ENCODE measurements around the gene GRIN2B.

The GRIN2B gene

DNA sequence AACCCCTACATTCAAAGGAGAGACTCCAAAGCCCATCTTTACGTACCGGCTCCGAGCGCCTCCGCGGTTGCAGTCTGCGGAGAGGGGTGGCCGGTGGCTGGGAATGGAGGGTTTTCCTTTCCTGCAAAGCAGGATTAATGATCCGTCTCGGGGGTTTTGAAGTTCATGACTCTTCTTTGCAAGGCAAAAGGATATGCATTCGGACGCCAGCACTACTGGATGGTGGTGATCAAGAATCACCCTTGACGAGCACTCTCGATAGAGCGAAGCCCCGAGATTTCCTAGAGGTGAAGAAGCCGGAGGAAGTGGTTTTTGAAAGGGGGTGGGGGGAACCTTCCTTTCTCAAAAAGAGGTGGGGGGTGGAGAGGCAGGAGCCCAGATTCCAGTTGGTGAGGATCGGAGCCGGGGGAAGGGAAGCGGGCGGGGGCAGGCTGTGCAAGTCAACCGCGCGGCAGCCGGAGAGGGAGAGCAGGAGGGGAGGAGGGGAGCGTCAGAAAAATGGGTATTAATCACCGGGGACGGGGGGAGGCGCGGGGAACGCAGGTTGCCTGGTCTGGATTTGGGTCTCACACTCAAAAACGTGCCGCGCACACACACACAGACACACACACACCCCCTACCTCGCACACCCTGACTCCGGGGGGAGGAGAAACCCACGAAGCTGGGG, at the start of gene GRIN2B:
Gene GRIN2B, minus strand, starts transcription at position 307 of the 667 bp plus-strand sequence. CDS start 115,394 bp downstream, outside the sequence.
- Mint-ChIP-seq H3K9me3 (no peaks in the 10 kb centered on the region), H3K27ac (no peak within 1 kb of the TSS), H3K4me3 (peak within 1 kb of the TSS; percentile 33), H3K4me1 (peaks cover 11% of the 10 kb centered on the region), H3K27me3 (peaks cover 53% of the 10 kb centered on the region), H3K36me3 (peaks cover 2% of the 10 kb centered on the region)

DNA sequence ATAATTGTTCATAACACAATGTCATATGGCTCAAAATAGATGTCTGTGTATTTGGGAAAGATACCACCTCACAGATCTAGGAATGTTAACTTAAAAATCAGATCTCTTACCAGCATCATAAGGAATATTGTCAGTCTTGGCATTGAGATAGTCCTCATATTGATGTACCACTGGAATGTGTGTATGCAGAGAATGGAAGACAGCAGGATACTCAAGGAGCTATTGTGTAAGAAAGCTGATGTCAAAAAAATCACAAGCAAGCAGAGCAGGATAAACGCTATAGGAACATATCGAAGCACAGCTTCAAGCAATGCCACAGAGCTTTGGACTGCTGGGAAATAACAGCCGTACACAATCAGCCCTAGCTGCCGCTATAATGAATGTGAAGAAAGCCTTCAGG, 45.1 kb upstream of the GRIN2B start:
- Mint-ChIP-seq H3K4me3 (no peak overlapping the region), H3K27me3 (peaks cover 6% of the 10 kb centered on the region), H3K4me1 (no peaks in the 10 kb centered on the region), H3K27ac (no peak overlapping the region), H3K36me3 (no peaks in the 10 kb centered on the region), H3K9me3 (no peaks in the 10 kb centered on the region)

DNA sequence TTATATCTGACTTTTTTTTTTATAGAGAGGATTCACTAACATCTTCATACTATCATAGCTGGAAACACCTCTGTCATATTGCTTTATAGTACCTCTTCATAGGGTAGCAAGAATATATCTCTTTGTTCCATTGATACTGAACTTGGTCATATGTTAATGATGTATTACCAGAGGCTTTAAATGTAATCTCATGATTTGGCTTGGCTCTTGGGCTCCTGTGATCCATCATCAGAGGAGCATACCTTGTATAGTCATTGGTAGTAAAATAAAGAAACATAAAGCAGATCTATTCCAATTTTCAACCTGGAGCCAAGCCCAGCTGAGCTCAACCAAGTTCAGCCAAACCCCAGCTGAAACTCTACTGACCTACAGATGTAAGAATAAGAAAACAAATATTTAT, 43.2 kb upstream of the GRIN2B start:
- no peak overlapping the region for H3K27ac Mint-ChIP-seq
- H3K9me3 Mint-ChIP-seq, result no peaks in the 10 kb centered on the region
- H3K4me1 Mint-ChIP-seq, result no peaks in the 10 kb centered on the region
- no peak overlapping the region for H3K4me3 Mint-ChIP-seq
- peaks cover 5% of the 10 kb centered on the region for H3K27me3 Mint-ChIP-seq
- no peaks in the 10 kb centered on the region for H3K36me3 Mint-ChIP-seq

DNA sequence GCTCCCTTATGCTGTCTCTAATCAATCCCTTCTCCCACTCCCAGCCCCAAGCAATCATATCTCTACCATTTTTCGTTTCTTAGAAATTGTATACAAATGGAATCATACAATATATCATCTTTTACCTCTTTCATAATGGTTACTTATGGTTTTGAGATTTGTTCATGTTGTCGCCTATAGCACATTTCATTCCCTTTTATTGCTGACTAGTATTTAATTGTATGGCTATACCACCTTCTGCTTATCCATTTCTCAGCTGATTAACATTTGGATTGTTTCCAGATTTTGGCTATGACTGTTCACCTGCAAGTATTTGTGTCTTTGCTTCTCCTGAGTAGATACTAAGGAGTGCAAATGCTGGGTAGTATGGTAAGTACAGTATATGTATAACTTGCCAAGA, 36.7 kb upstream of the GRIN2B start:
- H3K9me3 Mint-ChIP-seq, result no peaks in the 10 kb centered on the region
- no peaks in the 10 kb centered on the region for H3K36me3 Mint-ChIP-seq
- H3K4me3 Mint-ChIP-seq, result no peak overlapping the region
- no peak overlapping the region for H3K27ac Mint-ChIP-seq
- H3K27me3 Mint-ChIP-seq, result peaks cover 1% of the 10 kb centered on the region
- H3K4me1 Mint-ChIP-seq, result no peaks in the 10 kb centered on the region

DNA sequence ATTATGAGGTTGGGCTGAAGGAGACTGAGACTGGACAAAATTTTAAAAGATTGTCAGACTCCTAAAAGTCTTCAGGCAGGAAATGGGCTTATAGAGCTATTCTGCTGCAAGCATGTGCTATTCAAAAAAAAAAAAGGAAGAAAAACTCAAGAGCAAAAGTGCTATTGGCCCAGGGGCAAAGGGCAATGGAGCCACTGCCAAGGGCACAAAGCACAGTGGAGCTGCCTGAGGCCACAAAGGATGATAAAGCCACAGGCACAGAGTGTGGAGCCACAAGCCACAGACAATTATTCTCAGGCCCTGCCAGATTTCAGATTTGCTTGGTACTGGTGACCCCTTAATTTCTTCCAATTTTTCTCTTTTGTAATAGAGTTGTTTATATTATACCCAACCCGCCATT, 29.6 kb upstream of the GRIN2B start:
- Mint-ChIP-seq H3K36me3 (no peaks in the 10 kb centered on the region), H3K4me3 (no peak overlapping the region), H3K9me3 (no peaks in the 10 kb centered on the region), H3K27me3 (peaks cover 9% of the 10 kb centered on the region), H3K4me1 (no peaks in the 10 kb centered on the region), H3K27ac (no peak overlapping the region)

DNA sequence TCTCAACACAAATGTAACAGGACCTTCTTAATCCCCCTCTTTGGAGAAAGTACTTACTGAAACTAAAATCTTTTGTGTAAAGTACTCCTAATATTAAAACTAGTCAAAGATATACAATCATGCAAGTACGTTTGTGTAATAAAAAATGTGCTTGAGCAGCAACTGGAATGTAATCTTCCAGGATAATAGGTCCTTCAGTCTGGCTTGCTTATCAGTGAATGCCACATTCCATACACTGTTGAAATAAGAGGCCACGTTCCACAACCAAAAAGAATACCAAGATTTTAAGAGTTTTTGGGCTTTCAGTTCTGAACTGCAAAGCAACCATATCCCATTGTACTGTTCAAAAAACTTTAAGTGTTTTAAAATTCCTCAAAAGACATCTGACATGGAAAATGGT, 26.2 kb upstream of the GRIN2B start:
- H3K9me3 Mint-ChIP-seq, result no peaks in the 10 kb centered on the region
- no peaks in the 10 kb centered on the region for H3K36me3 Mint-ChIP-seq
- no peak overlapping the region for H3K27ac Mint-ChIP-seq
- no peak overlapping the region for H3K4me3 Mint-ChIP-seq
- H3K4me1 Mint-ChIP-seq, result no peaks in the 10 kb centered on the region
- peaks cover 9% of the 10 kb centered on the region for H3K27me3 Mint-ChIP-seq

DNA sequence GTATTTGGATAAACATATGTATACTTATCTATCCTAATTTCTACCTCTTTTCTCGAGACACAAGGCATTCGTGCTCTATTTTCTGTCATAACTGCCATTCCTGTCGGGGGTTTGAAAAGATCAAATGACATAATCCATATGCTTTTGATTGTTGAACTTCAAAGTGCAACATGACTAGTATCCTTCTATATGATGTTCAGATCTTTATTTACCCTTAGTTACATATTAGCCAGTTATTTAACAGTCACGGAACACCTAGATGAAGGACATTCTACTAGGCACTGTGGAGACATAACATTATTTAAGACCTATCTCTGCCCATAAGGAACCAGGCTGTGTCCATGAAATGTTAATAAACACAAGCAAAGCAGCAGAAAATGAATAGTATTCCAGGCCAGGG, 11.2 kb upstream of the GRIN2B start:
- Mint-ChIP-seq H3K9me3 (no peaks in the 10 kb centered on the region), H3K4me1 (no peaks in the 10 kb centered on the region), H3K27ac (no peak overlapping the region), H3K4me3 (no peak overlapping the region), H3K27me3 (peaks cover 5% of the 10 kb centered on the region), H3K36me3 (no peaks in the 10 kb centered on the region)

DNA sequence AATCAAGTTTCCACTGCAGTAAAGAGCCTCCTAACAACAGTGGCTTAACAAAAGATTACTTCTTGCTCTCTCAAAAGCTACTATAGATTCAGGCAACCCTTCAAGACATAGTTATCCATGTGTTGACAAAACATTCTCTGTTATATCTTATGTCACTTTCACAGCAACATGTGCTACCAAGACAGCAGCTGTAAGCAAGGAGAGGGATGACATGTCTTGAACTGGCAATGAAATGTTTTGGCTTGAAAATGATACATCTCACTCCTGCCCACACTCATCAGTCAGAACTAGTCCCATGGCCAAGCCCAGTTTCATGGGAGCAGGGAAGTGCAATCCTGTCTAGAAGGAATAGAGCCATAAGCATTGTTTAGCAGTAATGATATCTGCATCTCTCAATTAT, 10.7 kb upstream of the GRIN2B start:
- no peak overlapping the region for H3K27ac Mint-ChIP-seq
- no peaks in the 10 kb centered on the region for H3K9me3 Mint-ChIP-seq
- no peak overlapping the region for H3K4me3 Mint-ChIP-seq
- peaks cover 5% of the 10 kb centered on the region for H3K27me3 Mint-ChIP-seq
- H3K4me1 Mint-ChIP-seq, result no peaks in the 10 kb centered on the region
- no peaks in the 10 kb centered on the region for H3K36me3 Mint-ChIP-seq

DNA sequence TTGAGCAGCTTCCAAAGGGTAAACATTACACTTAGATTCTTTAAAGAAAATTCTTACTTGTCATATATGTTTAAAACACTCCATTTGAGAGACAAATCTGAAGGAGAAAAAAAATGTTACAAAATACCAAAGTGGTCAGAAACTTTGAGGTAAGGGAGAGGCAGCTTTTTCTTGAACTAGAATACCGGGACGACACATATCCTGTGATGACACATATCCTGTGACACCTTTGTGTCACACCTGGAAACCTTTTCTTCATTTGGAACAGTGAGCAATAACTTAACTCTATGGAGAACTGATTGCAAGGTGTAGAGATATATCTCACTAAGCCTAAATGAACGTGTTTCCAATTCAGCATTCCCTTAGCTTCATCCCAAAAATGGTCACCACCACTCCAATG, 4.6 kb upstream of the GRIN2B start:
- Mint-ChIP-seq H3K36me3 (peaks cover 2% of the 10 kb centered on the region), H3K4me1 (peaks cover 4% of the 10 kb centered on the region), H3K27ac (no peak overlapping the region), H3K4me3 (no peak overlapping the region), H3K9me3 (no peaks in the 10 kb centered on the region), H3K27me3 (peaks cover 18% of the 10 kb centered on the region)

DNA sequence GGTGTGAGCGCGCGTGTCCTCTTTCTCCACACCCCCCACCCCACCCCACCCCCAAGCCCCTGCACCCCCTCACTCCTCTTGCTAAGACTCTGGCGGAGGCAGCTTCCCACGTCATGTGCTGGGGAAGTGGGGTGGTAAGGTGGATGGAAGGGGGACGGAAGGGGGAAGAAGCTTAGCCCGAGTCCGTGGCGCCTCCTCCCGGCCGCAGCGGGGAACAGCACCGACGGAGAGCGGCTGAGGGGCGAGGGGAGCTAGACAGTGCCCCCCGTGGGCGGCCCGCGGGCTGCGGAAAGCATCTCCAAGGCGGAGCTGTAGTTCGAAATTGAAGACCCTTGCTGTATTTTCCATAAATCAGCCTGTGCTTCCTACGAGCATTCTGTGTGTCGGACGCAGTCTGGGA, 588 bp upstream of the GRIN2B start:
- Mint-ChIP-seq H3K27ac (no peak overlapping the region), H3K4me3 (no peak overlapping the region), H3K9me3 (no peaks in the 10 kb centered on the region), H3K27me3 (peaks cover 50% of the 10 kb centered on the region), H3K36me3 (peaks cover 2% of the 10 kb centered on the region), H3K4me1 (peaks cover 11% of the 10 kb centered on the region)

DNA sequence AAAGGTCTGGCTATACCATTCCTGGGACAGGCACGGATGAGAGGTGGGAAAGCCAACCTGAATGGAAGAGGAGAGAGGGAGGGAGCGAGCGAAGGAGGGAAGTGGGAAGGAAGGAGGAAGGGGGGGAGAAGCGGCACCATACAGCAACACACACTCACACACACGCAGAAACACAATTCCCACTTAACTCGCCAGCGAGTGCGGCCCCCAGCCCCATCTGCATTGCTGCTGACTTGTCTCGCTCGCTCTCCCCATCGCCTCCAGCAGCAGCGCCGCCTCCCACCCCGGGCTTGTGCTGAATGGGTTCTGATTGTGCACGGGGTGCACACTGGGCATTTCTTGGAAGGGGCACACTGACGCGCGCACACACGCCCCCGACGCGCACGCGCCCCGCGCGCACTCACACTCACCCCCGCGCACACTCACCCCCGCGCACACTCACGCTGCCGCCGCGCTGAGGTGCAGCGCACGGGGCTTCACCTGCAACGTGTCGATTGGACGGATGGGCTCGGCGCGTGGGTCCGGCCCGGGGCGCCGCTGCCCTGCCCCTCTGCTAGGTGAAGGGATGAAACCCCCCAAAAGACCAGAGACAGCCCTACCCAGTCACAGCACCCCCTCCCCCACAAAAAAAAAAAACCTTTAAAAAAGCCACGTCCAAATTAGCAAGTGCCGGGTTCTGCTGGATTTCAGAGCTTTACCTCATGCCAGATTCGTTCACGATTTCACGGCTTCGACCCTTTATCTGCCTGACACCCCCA, 685 bp downstream of the GRIN2B start:
- Mint-ChIP-seq H3K9me3 (no peaks in the 10 kb centered on the region), H3K4me3 (peak overlapping the region; percentile 33), H3K27ac (no peak overlapping the region), H3K36me3 (peaks cover 2% of the 10 kb centered on the region), H3K4me1 (peaks cover 11% of the 10 kb centered on the region), H3K27me3 (peaks cover 53% of the 10 kb centered on the region)

DNA sequence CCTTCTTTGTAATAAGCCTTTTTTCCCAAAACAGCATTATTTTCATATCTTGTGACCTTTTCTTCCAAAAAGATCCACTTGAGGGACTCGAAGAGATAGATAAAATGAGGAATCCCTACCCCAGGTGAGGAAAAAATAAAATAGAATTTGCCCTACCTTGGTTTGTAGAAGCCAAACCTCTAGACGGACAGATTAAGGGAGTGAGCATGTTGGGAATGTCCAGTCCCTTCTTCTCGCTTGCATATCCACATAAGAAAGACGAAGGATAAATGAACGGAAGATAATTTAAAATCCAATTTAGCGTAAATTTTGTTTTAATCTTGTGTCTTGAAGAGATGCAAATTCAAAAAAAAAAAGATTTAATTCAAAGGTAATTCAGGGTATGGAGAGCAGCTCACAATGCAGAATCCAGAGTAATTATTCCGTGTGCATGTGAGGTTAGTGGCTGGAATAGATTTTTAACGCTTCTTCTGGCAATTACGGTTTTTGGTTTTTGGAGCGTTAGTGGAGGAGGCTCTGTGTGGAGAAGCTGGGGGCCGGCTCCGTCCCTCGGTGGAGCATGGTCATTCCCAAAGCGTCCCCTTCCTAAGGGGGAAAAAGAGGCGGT, 1.5 kb downstream of the GRIN2B start:
- H3K4me1 Mint-ChIP-seq, result peaks cover 11% of the 10 kb centered on the region
- peaks cover 55% of the 10 kb centered on the region for H3K27me3 Mint-ChIP-seq
- peaks cover 2% of the 10 kb centered on the region for H3K36me3 Mint-ChIP-seq
- no peaks in the 10 kb centered on the region for H3K9me3 Mint-ChIP-seq
- H3K27ac Mint-ChIP-seq, result no peak overlapping the region
- H3K4me3 Mint-ChIP-seq, result no peak overlapping the region

DNA sequence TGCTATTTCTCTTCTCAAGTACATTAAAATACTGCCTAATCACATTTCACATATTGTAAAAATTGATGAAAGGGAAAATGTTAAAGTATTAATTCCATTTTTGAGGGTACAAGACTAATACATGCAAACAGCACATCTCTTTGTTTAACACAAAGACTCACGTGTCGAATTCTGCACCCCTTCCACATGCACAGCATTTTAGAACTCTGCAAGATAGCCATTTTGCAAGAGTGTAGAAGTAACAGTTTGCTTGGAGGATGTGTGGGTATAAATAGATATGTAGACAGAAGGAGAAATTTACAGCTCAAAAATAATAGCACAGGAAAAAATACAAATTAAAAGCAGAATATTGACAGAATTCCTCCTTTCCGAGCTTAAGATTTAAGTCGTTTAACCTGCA, 2.5 kb downstream of the GRIN2B start:
- H3K27ac Mint-ChIP-seq, result no peak overlapping the region
- peaks cover 11% of the 10 kb centered on the region for H3K4me1 Mint-ChIP-seq
- H3K27me3 Mint-ChIP-seq, result peaks cover 52% of the 10 kb centered on the region
- H3K4me3 Mint-ChIP-seq, result no peak overlapping the region
- no peaks in the 10 kb centered on the region for H3K9me3 Mint-ChIP-seq
- H3K36me3 Mint-ChIP-seq, result peaks cover 2% of the 10 kb centered on the region

DNA sequence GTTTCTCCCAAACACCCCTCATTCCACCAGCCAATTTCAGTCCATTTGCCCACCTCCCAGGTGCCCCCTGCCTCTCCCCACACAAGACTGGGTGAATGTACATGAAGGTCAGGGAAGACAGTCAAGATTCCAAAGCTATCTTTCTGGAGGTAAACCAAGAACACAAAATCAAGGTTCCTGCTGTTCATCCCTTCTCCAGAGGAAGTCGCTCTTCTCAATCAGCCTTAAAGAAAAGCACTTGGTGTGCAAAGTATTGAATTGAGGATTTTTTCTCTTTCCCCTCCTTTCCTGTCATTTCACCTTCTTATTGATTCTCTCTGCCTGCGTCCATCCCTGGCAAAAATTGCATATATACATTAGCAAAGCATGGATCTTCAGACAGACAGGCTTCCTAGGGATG, 4.5 kb downstream of the GRIN2B start:
- peaks cover 45% of the 10 kb centered on the region for H3K27me3 Mint-ChIP-seq

DNA sequence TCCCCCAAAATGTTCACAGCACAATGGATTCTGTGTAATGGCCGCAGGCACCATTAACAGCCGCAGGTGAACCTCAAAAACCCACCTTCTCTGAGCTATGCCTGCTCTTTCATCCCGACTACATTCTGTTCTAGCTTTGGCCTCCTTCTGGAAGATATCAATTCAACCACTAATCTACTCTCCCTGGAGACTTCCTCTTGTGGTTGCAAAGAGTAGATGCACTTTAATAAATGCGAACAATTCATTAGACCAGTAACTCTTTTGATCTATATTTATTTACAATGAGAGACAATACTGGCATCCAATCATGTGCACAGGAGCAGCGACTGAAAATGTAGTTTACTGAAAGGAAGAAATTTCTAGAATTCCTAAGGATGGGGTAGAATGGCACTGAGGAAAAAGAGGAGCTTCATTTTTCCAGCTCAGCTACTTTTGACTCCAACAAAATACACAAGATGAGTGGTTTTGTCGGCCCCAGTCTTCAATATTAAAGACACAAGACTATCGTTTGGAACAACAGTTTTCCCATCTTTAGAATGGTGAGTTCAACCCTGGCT, 5.3 kb downstream of the GRIN2B start:
- Mint-ChIP-seq H3K27me3 (peaks cover 43% of the 10 kb centered on the region), H3K4me3 (no peak overlapping the region), H3K4me1 (peaks cover 8% of the 10 kb centered on the region), H3K36me3 (no peaks in the 10 kb centered on the region), H3K9me3 (no peaks in the 10 kb centered on the region), H3K27ac (no peak overlapping the region)

More for the DNA sequence above, 4.5 kb downstream of the GRIN2B start:
- Mint-ChIP-seq H3K9me3 (no peaks in the 10 kb centered on the region), H3K36me3 (no peaks in the 10 kb centered on the region), H3K4me1 (peaks cover 11% of the 10 kb centered on the region), H3K4me3 (no peak overlapping the region), H3K27ac (no peak overlapping the region)

DNA sequence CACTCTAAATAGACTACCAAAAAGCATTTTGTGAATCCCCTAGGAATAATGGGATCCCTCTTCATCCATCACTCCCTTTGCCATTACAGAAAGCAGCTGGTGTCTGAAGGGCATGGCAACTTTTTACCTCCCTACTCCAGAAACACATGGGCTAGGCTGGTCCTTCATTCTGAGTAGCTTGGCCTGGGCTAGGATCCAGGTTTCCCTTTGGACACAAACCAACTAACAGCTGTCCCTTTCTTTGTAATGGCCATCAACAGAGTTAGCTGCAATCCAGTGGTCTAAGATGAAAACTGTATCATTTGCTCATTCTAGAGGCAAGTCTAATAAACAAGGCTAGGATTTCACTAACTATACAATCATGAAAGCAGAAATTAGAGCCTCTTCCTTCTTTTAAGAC, 7.4 kb downstream of the GRIN2B start:
- peaks cover 28% of the 10 kb centered on the region for H3K27me3 Mint-ChIP-seq
- no peaks in the 10 kb centered on the region for H3K4me1 Mint-ChIP-seq
- H3K27ac Mint-ChIP-seq, result no peak overlapping the region
- H3K36me3 Mint-ChIP-seq, result no peaks in the 10 kb centered on the region
- H3K4me3 Mint-ChIP-seq, result no peak overlapping the region
- no peaks in the 10 kb centered on the region for H3K9me3 Mint-ChIP-seq

Measured in activated naive CD4-positive, alpha-beta T cell treated with anti-CD3 and anti-CD28 coated beads, Interleukin-2, amount 50 U/mL, for 24 hours (primary cell).